Mesenchymal stem cell (in vitro differentiated cells and primary cell): ENCODE data around the gene LPP.

Experiments used
- DNase-seq: peaks from one replicate; pipeline ENCODE4 v3.0.0-alpha.2; 2013
- H2AFZ ChIP-seq: one replicate; pipeline ENCODE4 v1.6.1; 2013; ENCODE audit warnings: low read depth, mild to moderate bottlenecking, control low read depth, inconsistent platforms, low read length, moderate library complexity
- H2AK5ac ChIP-seq: 2 replicates; pipeline ENCODE4 v1.6.1; 2013; ENCODE audit warnings: low read length, moderate library complexity, mild to moderate bottlenecking, inconsistent platforms; ENCODE audit not compliant: severe bottlenecking
- H2BK120ac ChIP-seq: one replicate; pipeline ENCODE4 v1.6.1; 2013; ENCODE audit warnings: low read depth, mild to moderate bottlenecking, inconsistent platforms, low read length, moderate library complexity
- H2BK12ac ChIP-seq, 2 experiments: one replicate each; pipeline ENCODE4 v1.6.1; 2013; ENCODE audit warnings: inconsistent platforms in 2 of 2, low read length in 2 of 2, mild to moderate bottlenecking in 2 of 2, moderate library complexity in 2 of 2, control low read depth in 1 of 2
- H2BK15ac ChIP-seq: one replicate; pipeline ENCODE4 v1.6.1; 2013; ENCODE audit warnings: mild to moderate bottlenecking, low read depth, inconsistent platforms; ENCODE audit not compliant: poor library complexity, severe bottlenecking
- H2BK5ac ChIP-seq: 2 replicates; pipeline ENCODE4 v1.6.1; 2013; ENCODE audit warnings: low read depth, mild to moderate bottlenecking, low read length, control low read depth, inconsistent platforms; ENCODE audit not compliant: poor library complexity, severe bottlenecking
- H3K14ac ChIP-seq, 2 experiments: one replicate each; pipeline ENCODE4 v1.6.1; 2013; ENCODE audit warnings: inconsistent platforms in 2 of 2, low read length in 2 of 2, control low read depth in 1 of 2, mild to moderate bottlenecking in 1 of 2, moderate library complexity in 1 of 2
- H3K18ac ChIP-seq, 2 experiments: one replicate each; pipeline ENCODE4 v1.6.1; 2013; ENCODE audit warnings: inconsistent platforms in 2 of 2, low read length in 2 of 2, control low read depth in 1 of 2, low read depth in 1 of 2, mild to moderate bottlenecking in 1 of 2
- H3K23ac ChIP-seq, 2 experiments: one replicate each; pipeline ENCODE4 v1.6.1; 2013; ENCODE audit warnings: inconsistent platforms in 2 of 2, low read length in 2 of 2, mild to moderate bottlenecking in 2 of 2, moderate library complexity in 2 of 2, control low read depth in 1 of 2
- H3K27ac ChIP-seq: 2 replicates; pipeline ENCODE4 v1.5.1; 2013; ENCODE audit warnings: mild to moderate bottlenecking, moderate library complexity, low read length, control low read depth, inconsistent platforms; ENCODE audit not compliant: poor library complexity, severe bottlenecking
- H3K27me3 ChIP-seq, 2 experiments: 2 replicates each; pipeline versions ENCODE4 v1.6.1 to v1.7.0; 2013; ENCODE audit warnings: low read length in 2 of 2, mild to moderate bottlenecking in 2 of 2, moderate library complexity in 2 of 2, control low read depth in 1 of 2, inconsistent platforms in 1 of 2; ENCODE audit not compliant: control insufficient read depth in 1 of 2, insufficient read depth in 1 of 2
- H3K36me3 ChIP-seq, 2 experiments: 2 replicates each; pipeline versions ENCODE4 v1.6.1 to v1.7.0; 2013; ENCODE audit warnings: low read length in 2 of 2, control low read depth in 1 of 2, inconsistent platforms in 1 of 2, low read depth in 1 of 2, mild to moderate bottlenecking in 1 of 2; ENCODE audit not compliant: insufficient read depth in 2 of 2, control insufficient read depth in 1 of 2
- H3K4ac ChIP-seq, 2 experiments: one replicate each; pipeline ENCODE4 v1.6.1; 2013; ENCODE audit warnings: inconsistent platforms in 2 of 2, low read length in 2 of 2, mild to moderate bottlenecking in 2 of 2, moderate library complexity in 2 of 2, control low read depth in 1 of 2, low read depth in 1 of 2
- H3K4me1 ChIP-seq: 2 replicates; pipeline ENCODE4 v1.6.1; 2013; ENCODE audit warnings: low read depth, low read length, control low read depth; ENCODE audit not compliant: control insufficient read depth, insufficient read depth
- H3K4me2 ChIP-seq: 2 replicates; pipeline ENCODE4 v1.6.1; 2013; ENCODE audit warnings: low read length, mild to moderate bottlenecking, inconsistent platforms; ENCODE audit not compliant: poor library complexity, severe bottlenecking
- H3K4me3 ChIP-seq, 2 experiments: 2 replicates each; pipeline versions ENCODE4 v1.5.1 to v1.7.0; 2013; ENCODE audit warnings: low read length in 2 of 2, mild to moderate bottlenecking in 2 of 2, control low read depth in 1 of 2, low read depth in 1 of 2; ENCODE audit not compliant: insufficient read depth in 1 of 2
- H3K79me1 ChIP-seq: replicated peaks from 2 replicates; pipeline ENCODE4 v1.6.1; 2013; ENCODE audit warnings: mild to moderate bottlenecking, control low read depth, low read length, inconsistent platforms; ENCODE audit not compliant: poor library complexity, severe bottlenecking
- H3K9ac ChIP-seq: 2 replicates; pipeline ENCODE4 v1.7.0; 2013; ENCODE audit warnings: mild to moderate bottlenecking, low read length, moderate library complexity
- H3K9me3 ChIP-seq: 2 replicates; pipeline ENCODE4 v1.7.0; 2013; ENCODE audit warnings: mild to moderate bottlenecking, low read length; ENCODE audit not compliant: control insufficient read depth
- H4K8ac ChIP-seq: one replicate; pipeline ENCODE4 v1.6.1; 2013; ENCODE audit warnings: inconsistent platforms, mild to moderate bottlenecking, low read length, moderate library complexity
- H4K91ac ChIP-seq: one replicate; pipeline ENCODE4 v1.6.1; 2013; ENCODE audit warnings: mild to moderate bottlenecking, low read length, inconsistent platforms
- WGBS: methylation state at CpG from one replicate; pipeline ENCODE4 v1.1.7; 2013; ENCODE audit warnings: mixed read lengths; 5-methylcytosine and 5-hydroxymethylcytosine counted together

The LPP gene

DNA sequence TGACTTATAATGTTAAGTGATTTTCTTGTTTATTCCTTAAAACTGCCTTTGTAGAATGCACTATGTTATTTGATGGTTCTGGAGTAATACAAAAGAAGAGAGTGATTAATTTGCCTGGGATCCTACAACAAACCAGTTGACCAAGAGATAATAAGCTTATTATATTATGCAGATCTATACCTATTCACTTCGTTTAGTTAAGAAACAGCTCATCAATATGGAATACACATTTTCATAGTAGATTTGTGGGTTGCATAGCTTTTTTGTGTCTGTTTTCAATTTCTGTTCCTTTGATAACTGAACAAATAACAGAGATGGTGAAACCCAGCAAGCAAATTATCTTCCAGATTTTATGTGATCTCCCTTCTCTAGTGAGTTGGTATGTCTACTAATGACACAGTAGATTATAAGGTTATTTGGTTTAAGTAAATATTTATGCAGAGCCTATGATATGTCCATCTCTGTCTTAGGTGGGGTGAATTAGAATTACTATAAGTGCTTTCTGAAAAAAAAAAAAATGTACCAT, 574.5 kb downstream of the LPP start:
- no peak overlapping the region for H3K14ac ChIP-seq
- no peak overlapping the region for H4K91ac ChIP-seq
- peaks cover 17% of the 10 kb centered on the region for H3K79me1 ChIP-seq
- H3K36me3 ChIP-seq = peaks cover 0 to 3% of the 10 kb centered on the region in 2 experiments
- H3K9ac ChIP-seq = no peak overlapping the region
- H4K8ac ChIP-seq = no peak overlapping the region
- H2AK5ac ChIP-seq = no peak overlapping the region
- H3K9me3 ChIP-seq = no peaks in the 10 kb centered on the region
- H3K4me2 ChIP-seq = no peak overlapping the region
- H2BK12ac ChIP-seq = no peak overlapping the region
- no peak overlapping the region for H3K4me3 ChIP-seq
- H2BK15ac ChIP-seq = no peak overlapping the region
- H3K4ac ChIP-seq = no peak overlapping the region
- no CpG with 5 or more reads among the region's 1 CpG for WGBS
- no peak overlapping the region for H3K23ac ChIP-seq
- H3K27ac ChIP-seq = no peak overlapping the region
- H2BK120ac ChIP-seq = no peak overlapping the region
- no peak overlapping the region for H2AFZ ChIP-seq
- H3K4me1 ChIP-seq = no peaks in the 10 kb centered on the region
- DNase-seq = no peak
- no peaks in the 10 kb centered on the region for H3K27me3 ChIP-seq
- no peak overlapping the region for H3K18ac ChIP-seq
- no peak overlapping the region for H2BK5ac ChIP-seq

DNA sequence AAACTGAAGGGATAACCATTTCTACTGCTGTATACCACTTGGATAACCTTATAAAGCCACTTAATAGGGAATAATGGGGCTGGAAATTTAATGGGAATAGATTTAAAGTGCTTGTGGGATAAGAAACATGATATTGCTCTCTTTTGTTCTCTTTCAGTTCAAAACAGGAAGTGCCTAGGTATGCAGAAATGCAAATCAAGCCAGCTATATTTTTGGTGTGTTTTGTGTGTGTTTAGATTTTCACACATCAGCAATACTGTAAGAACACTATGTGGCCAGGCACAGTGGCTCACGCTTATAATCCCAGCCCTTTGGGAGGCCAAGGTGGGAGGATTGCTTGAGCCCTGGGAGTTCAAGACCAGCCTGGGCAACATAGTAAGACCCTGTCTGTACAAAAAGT, 575.5 kb downstream of the LPP start:
- Histone ChIP-seq H2AK5ac (no peak overlapping the region), H2BK120ac (no peak overlapping the region), H2AFZ (no peak overlapping the region), H2BK12ac (no peak overlapping the region), H3K4ac (no peak overlapping the region), H4K8ac (no peak overlapping the region), H3K4me3 (no peak overlapping the region), H2BK15ac (no peak overlapping the region), H3K4me2 (no peak overlapping the region), H3K9me3 (no peaks in the 10 kb centered on the region), H4K91ac (no peak overlapping the region), H3K14ac (no peak overlapping the region), H2BK5ac (no peak overlapping the region), H3K23ac (no peak overlapping the region), H3K36me3 (peaks cover 0 to 3% of the 10 kb centered on the region in 2 experiments), H3K27me3 (no peaks in the 10 kb centered on the region), H3K4me1 (no peaks in the 10 kb centered on the region), H3K18ac (no peak overlapping the region), H3K79me1 (peaks cover 17% of the 10 kb centered on the region), H3K9ac (no peak overlapping the region), H3K27ac (no peak overlapping the region)
- no peak for DNase-seq
- 100% methylated on average over 1 of the region's 1 CpG for WGBS

DNA sequence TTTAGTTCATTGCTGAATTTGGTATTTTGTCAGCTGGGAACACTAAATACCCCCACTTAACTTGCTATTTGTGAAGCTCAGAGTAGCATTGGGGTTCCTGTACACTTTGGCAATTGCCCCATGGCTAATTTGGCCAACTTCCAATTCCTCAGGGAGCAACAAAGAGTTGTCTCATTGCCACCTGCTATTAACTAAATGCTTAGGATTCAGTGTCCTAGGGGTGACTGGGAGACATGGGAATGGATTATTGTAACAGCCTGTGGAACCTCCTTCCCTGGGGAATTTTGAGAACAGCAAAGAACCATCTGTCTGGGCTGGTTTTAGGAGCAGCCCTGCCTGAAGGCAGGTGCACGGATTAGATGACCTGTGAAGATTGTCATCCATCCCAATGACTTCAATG, 580.4 kb downstream of the LPP start:
- Histone ChIP-seq H3K27me3 (no peaks in the 10 kb centered on the region), H3K4ac (no peak overlapping the region), H3K4me2 (no peak overlapping the region), H2AK5ac (no peak overlapping the region), H3K9me3 (no peaks in the 10 kb centered on the region), H3K79me1 (peaks cover 21% of the 10 kb centered on the region), H3K18ac (no peak overlapping the region), H3K36me3 (no peaks in the 10 kb centered on the region), H2BK12ac (no peak overlapping the region), H2AFZ (no peak overlapping the region), H2BK15ac (no peak overlapping the region), H3K4me3 (no peak overlapping the region), H3K9ac (no peak overlapping the region), H3K14ac (no peak overlapping the region), H3K4me1 (no peaks in the 10 kb centered on the region), H2BK120ac (no peak overlapping the region), H4K8ac (no peak overlapping the region), H2BK5ac (no peak overlapping the region), H3K23ac (no peak overlapping the region), H3K27ac (no peak overlapping the region), H4K91ac (no peak overlapping the region)
- WGBS = 100% methylated on average over 1 of the region's 1 CpG
- peak; percentile 16 for DNase-seq

- Histone ChIP-seq H3K4me1 (no peaks in the 10 kb centered on the region), H3K9ac (no peak overlapping the region), H2BK15ac (no peak overlapping the region), H3K4ac (no peak overlapping the region), H2AFZ (no peak overlapping the region), H3K27ac (no peak overlapping the region), H2BK5ac (no peak overlapping the region), H3K9me3 (no peaks in the 10 kb centered on the region), H4K8ac (no peak overlapping the region), H3K4me3 (no peak overlapping the region), H4K91ac (no peak overlapping the region), H2BK120ac (no peak overlapping the region), H3K27me3 (no peaks in the 10 kb centered on the region), H3K18ac (no peak overlapping the region), H3K14ac (no peak overlapping the region), H3K23ac (no peak overlapping the region), H2BK12ac (no peak overlapping the region), H2AK5ac (no peak overlapping the region), H3K36me3 (no peaks in the 10 kb centered on the region), H3K79me1 (peaks cover 16% of the 10 kb centered on the region), H3K4me2 (no peak overlapping the region)
- no peak for DNase-seq
Measured at GRCh38 chr3:188739511-188739910, 585.6 kb downstream of the LPP start.
